ENCODE measurements around the gene LYL1.

GRCh38 chr19:13092158-13092543, 10.5 kb downstream of the LYL1 start:
- TF ChIP-seq POLR2A (IDR thresholded peaks at IDR 0.05; ENCODE audit: low read length) (no peak), GATA1 (IDR thresholded peaks at IDR 0.05; ENCODE audit: low read depth, low read length) (no peak)
